ENCODE results near the gene TRIP12. TPM values are rescaled to one million over a fixed set of nuclear protein-coding genes. Genes with fewer than 3 reads are reported as not detected.
"Not testable (repeated sequence)": the region's sequence is repeated elsewhere in the genome, so short reads cannot be mapped to it uniquely, and the experiment has no call there.

The TRIP12 gene
- total and polyA plus RNA-seq, 2 experiments from 2014 or later = 21.5 to 133 TPM

GRCh38 chr2:229927817-229928321 is 6.1 kb upstream of the TRIP12 start (continued):
- TF ChIP-seq ZNF462 (CRISPR knock-in tag; IDR thresholded peaks at IDR 0.05) = no peak
- no peak for TF ChIP-seq REST (IDR thresholded peaks at IDR 0.05; ENCODE audit: unreplicated experiment)
- no peak for TF ChIP-seq NANOG (IDR thresholded peaks at IDR 0.05; ENCODE audit: borderline replicate concordance)

- TF ChIP-seq JUNB (IDR thresholded peaks at IDR 0.05; ENCODE audit: unreplicated experiment) = no peak
- no peak for TF ChIP-seq EZH2 (IDR thresholded peaks at IDR 0.05; ENCODE audit: low read depth, unreplicated experiment)
- no peak for TF ChIP-seq STAT1 (IDR thresholded peaks at IDR 0.05; ENCODE audit: unreplicated experiment)
- TF ChIP-seq ZNF331 (CRISPR knock-in tag; IDR thresholded peaks at IDR 0.05; ENCODE audit: low read depth) = no peak
- no peak for TF ChIP-seq POLR2AphosphoS5 (IDR thresholded peaks at IDR 0.05; ENCODE audit: low read depth)
- no peak for TF ChIP-seq NANOG (IDR thresholded peaks at IDR 0.05; ENCODE audit: borderline replicate concordance)
- TF ChIP-seq CREB1 (CRISPR knock-in tag; IDR thresholded peaks at IDR 0.05; ENCODE audit: low read depth) = no peak
- Histone ChIP-seq H3K27me3 (ENCODE audit: insufficient read depth) (no peaks in the 10 kb centered on the region), H3K27ac (ENCODE audit: low read depth) (no peak overlapping the region), H3K4me2 (no peak overlapping the region), H3K36me3 (ENCODE audit: insufficient read depth) (no peaks in the 10 kb centered on the region), H3F3A (replicated peaks; ENCODE audit: low read depth) (peaks cover 15% of the 10 kb centered on the region; the same call in 1 of the 2 replicates), H2AFZ (no peak overlapping the region), H4K20me1 (replicated peaks; ENCODE audit: insufficient read depth) (no peaks in the 10 kb centered on the region), H3K9me2 (ENCODE audit: insufficient read depth) (no peaks in the 10 kb centered on the region), H3K79me2 (replicated peaks; ENCODE audit: insufficient read depth) (peaks cover 58% of the 10 kb centered on the region), H3K4me1 (ENCODE audit: insufficient read depth) (peaks cover 5% of the 10 kb centered on the region), H3K4me3 (no peak overlapping the region)
- no peaks in the 10 kb centered on the region for H3K9me3 Mint-ChIP-seq
- no peak overlapping the region for H3K27ac Mint-ChIP-seq
- ATAC-seq (no peak), DNase-seq (ENCODE audit: low spot score) (no peak)
- no peaks in the 10 kb centered on the region for H3K36me3 Mint-ChIP-seq (ENCODE audit: low read depth)
- peaks cover 11% of the 10 kb centered on the region for H3K27me3 Mint-ChIP-seq (ENCODE audit: insufficient read depth, low read depth, poor library complexity)
- peaks cover 4% of the 10 kb centered on the region; the same call in 2 of the 3 replicates for H3K4me1 Mint-ChIP-seq
- H3K4me3 Mint-ChIP-seq = no peak overlapping the region
Observed at GRCh38 chr2:229925201-229925600, 3.4 kb upstream of the TRIP12 start.

GRCh38 chr2:229924541-229924940 is 2.7 kb upstream of the TRIP12 start:
- not testable (repeated sequence) for H3K4me3 ChIP-seq; H4K20me1 ChIP-seq (replicated peaks; ENCODE audit: insufficient read depth); H2AFZ ChIP-seq; H3K9me3 Mint-ChIP-seq; H3K36me3 ChIP-seq (ENCODE audit: insufficient read depth); DNase-seq (ENCODE audit: low spot score); H3K27ac ChIP-seq (ENCODE audit: low read depth); H3K4me2 ChIP-seq; H3K27me3 ChIP-seq (ENCODE audit: insufficient read depth); H3K4me3 Mint-ChIP-seq; H3K36me3 Mint-ChIP-seq (ENCODE audit: low read depth); H3K9me2 ChIP-seq (ENCODE audit: insufficient read depth); ATAC-seq; H3K27ac Mint-ChIP-seq
- peaks cover 11% of the 10 kb centered on the region for H3K4me1 ChIP-seq (ENCODE audit: insufficient read depth)
- Mint-ChIP-seq H3K27me3 (ENCODE audit: insufficient read depth, low read depth, poor library complexity) (peaks cover 14% of the 10 kb centered on the region), H3K4me1 (peaks cover 11% of the 10 kb centered on the region)
- peaks cover 15% of the 10 kb centered on the region; the same call in 1 of the 2 replicates for H3F3A ChIP-seq (replicated peaks; ENCODE audit: low read depth)
- peaks cover 65% of the 10 kb centered on the region for H3K79me2 ChIP-seq (replicated peaks; ENCODE audit: insufficient read depth)

Data from GM23338 (cell line).